Thoracic aorta (tissue), 2 donors: ENCODE data around the gene DGKB. TPM values are rescaled to one million over a fixed set of nuclear protein-coding genes. Genes with fewer than 3 reads are reported as not detected.

ENCODE experiments used
- ATAC-seq: fragments of 150-250 bp; one replicate; pipeline ENCODE4 v1.8.0; 2017; ENCODE audit warnings: low read depth; ENCODE audit not compliant: insufficient number of reproducible peaks, low FRiP score
- DNase-seq: peaks from one replicate; pipeline ENCODE4 v3.0.0-alpha.2; 2020; ENCODE audit warnings: low spot score
- H3K27ac ChIP-seq, 2 donors: fragments of 200-600 bp; sonication (generic); 1 replicate in 1 of 2; 2 replicates in 1 of 2; pipeline ENCODE4 v1.5.1; 2016; ENCODE audit warnings: mild to moderate bottlenecking in 2 of 2, moderate library complexity in 2 of 2
- H3K27me3 ChIP-seq: fragments of 200-600 bp; sonication (generic); replicated peaks from 2 replicates; pipeline ENCODE4 v1.6.0; 2016; ENCODE audit warnings: mild to moderate bottlenecking; ENCODE audit not compliant: insufficient read depth
- H3K36me3 ChIP-seq: fragments of 200-600 bp; sonication (generic); one replicate; pipeline ENCODE4 v1.5.1; 2016
- H3K4me1 ChIP-seq, 2 donors: fragments of 200-600 bp; sonication (generic); 1 replicate in 1 of 2; 2 replicates in 1 of 2; pipeline versions ENCODE4 v1.5.1 to v1.6.0; 2016; ENCODE audit warnings: low read depth in 2 of 2, mild to moderate bottlenecking in 1 of 2; ENCODE audit not compliant: control insufficient read depth in 1 of 2
- H3K4me3 ChIP-seq: fragments of 200-600 bp; sonication (generic); 2 replicates; pipeline ENCODE4 v1.5.1; 2016; ENCODE audit warnings: mild to moderate bottlenecking
- H3K9me3 ChIP-seq: fragments of 200-600 bp; sonication (generic); 2 replicates; pipeline ENCODE4 v1.5.1; 2016
- total RNA-seq, 2 donors: library from RNA; depleted of rRNA; stranded (reverse); fragments of >200 nt; gene quantifications; one replicate each; pipeline versions ENCODE4 v1.1.0 to v1.2.3, GENCODE V29; 2016
- TF ChIP-seq, protein P1 (sequence below): fragments of 200-600 bp; sonication (generic); IDR thresholded peaks from one replicate; pipeline ENCODE4 v1.5.1; 2019; ENCODE audit warnings: antibody characterized with exemption

Gene DGKB
- total RNA-seq, 2 donors from 2014 or later, result 0.56 TPM; not detected in 1

DNA sequence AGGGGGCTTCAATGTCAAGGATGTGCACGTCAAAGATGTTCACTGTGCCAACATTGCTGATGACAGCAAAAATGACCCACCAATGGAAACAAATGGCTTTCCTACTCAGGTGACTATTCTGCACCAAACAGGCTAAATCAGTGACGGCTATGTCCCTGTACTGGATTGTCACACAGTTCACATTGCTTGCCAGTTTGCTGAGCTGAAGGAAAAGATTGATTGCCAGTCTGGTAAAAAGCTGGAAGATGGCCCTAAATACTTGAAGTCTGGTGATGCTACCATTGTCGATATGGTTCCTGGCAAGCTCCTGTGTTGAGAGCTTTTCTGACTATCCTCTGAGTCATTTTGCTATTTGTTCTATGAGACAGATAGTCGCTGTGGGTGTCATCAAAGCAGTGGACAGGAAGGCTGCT, 710.9 kb downstream of the DGKB start:
- TF ChIP-seq, protein P1, sequence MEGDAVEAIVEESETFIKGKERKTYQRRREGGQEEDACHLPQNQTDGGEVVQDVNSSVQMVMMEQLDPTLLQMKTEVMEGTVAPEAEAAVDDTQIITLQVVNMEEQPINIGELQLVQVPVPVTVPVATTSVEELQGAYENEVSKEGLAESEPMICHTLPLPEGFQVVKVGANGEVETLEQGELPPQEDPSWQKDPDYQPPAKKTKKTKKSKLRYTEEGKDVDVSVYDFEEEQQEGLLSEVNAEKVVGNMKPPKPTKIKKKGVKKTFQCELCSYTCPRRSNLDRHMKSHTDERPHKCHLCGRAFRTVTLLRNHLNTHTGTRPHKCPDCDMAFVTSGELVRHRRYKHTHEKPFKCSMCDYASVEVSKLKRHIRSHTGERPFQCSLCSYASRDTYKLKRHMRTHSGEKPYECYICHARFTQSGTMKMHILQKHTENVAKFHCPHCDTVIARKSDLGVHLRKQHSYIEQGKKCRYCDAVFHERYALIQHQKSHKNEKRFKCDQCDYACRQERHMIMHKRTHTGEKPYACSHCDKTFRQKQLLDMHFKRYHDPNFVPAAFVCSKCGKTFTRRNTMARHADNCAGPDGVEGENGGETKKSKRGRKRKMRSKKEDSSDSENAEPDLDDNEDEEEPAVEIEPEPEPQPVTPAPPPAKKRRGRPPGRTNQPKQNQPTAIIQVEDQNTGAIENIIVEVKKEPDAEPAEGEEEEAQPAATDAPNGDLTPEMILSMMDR, result no peak
- Histone ChIP-seq H3K27me3 (no peaks in the 10 kb centered on the region), H3K4me1 (peaks cover 0 to under 1% of the 10 kb centered on the region in 2 donors), H3K36me3 (no peaks in the 10 kb centered on the region), H3K4me3 (no peak overlapping the region), H3K9me3 (no peaks in the 10 kb centered on the region), H3K27ac (no peak overlapping the region)
- DNase-seq (no peak), ATAC-seq (no peak)

DNA sequence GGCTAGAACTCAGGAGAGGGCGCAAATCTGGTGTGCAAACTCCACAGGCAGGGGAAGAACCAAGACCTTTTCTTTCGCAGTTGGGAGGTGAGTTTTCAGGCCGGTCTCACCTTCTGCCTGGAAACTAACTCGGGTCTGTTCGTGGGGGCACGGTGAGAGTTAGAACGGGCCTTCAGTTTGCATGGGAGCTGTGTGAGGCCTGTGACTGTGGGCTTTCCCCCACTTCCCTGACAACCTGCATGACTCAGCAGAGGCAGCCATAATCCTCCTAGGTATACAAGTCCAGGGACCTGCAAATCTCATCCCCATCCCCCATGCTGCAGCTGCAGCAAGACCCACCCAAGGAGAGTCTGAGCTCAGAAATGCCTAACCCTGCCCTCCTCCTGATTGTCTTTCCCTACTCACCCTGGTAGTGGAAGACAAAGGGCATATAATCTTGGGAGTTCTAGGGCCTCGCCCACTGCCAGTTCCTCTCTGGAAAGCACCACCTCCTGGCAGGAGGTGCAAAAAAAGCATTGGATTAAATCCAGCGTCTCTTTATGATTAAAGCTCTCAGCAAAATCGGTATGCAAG, 718.2 kb downstream of the DGKB start:
- H3K27ac ChIP-seq, result no peak overlapping the region
- DNase-seq, result no peak
- H3K36me3 ChIP-seq, result no peaks in the 10 kb centered on the region
- TF ChIP-seq, protein P1, result no peak
- H3K27me3 ChIP-seq, result no peaks in the 10 kb centered on the region
- H3K4me3 ChIP-seq, result no peak overlapping the region
- H3K4me1 ChIP-seq, result no peaks in the 10 kb centered on the region
- H3K9me3 ChIP-seq, result no peaks in the 10 kb centered on the region
- ATAC-seq, result no peak

DNA sequence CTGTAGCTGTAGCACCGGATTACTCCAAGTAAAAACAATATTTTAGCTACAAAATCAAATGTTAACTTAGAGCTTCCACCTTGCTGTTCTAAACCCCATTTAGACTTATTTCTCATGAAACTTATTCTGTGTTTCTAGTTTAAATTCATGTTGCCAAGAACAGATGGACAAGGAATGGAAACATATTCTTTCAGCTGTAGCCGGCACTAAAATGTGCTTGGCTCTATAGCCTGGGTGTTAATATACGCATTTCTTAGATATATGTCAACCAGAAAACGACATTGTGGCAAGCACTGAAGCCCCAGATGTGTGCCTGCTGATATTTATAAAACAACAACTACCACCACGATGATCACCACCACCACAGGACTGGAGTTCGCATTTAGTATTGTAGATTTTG, 722.8 kb downstream of the DGKB start:
- Histone ChIP-seq H3K36me3 (no peaks in the 10 kb centered on the region), H3K9me3 (no peaks in the 10 kb centered on the region), H3K27me3 (no peaks in the 10 kb centered on the region), H3K4me1 (no peaks in the 10 kb centered on the region), H3K27ac (no peak overlapping the region), H3K4me3 (no peak overlapping the region)
- DNase-seq, result no peak
- no peak for ATAC-seq
- TF ChIP-seq, protein P1, result no peak

GRCh38 chr7:14177876-14178275, 724.7 kb downstream of the DGKB start:
- TF ChIP-seq, protein P1, result no peak
- no peaks in the 10 kb centered on the region for H3K36me3 ChIP-seq
- ATAC-seq, result no peak
- no peaks in the 10 kb centered on the region for H3K4me1 ChIP-seq
- H3K27ac ChIP-seq, result no peak overlapping the region
- no peak overlapping the region for H3K4me3 ChIP-seq
- H3K9me3 ChIP-seq, result no peaks in the 10 kb centered on the region
- no peaks in the 10 kb centered on the region for H3K27me3 ChIP-seq
- no peak for DNase-seq

- Histone ChIP-seq H3K4me1 (no peaks in the 10 kb centered on the region), H3K9me3 (no peaks in the 10 kb centered on the region), H3K36me3 (no peaks in the 10 kb centered on the region), H3K4me3 (no peak overlapping the region), H3K27ac (no peak overlapping the region), H3K27me3 (no peaks in the 10 kb centered on the region)
- DNase-seq (no peak), ATAC-seq (no peak)
- TF ChIP-seq, protein P1, result no peak
These were observed 731.7 kb downstream of the DGKB start for GRCh38 chr7:14170872-14171271.
